ENCODE data around the gene LUZP1.

DNA sequence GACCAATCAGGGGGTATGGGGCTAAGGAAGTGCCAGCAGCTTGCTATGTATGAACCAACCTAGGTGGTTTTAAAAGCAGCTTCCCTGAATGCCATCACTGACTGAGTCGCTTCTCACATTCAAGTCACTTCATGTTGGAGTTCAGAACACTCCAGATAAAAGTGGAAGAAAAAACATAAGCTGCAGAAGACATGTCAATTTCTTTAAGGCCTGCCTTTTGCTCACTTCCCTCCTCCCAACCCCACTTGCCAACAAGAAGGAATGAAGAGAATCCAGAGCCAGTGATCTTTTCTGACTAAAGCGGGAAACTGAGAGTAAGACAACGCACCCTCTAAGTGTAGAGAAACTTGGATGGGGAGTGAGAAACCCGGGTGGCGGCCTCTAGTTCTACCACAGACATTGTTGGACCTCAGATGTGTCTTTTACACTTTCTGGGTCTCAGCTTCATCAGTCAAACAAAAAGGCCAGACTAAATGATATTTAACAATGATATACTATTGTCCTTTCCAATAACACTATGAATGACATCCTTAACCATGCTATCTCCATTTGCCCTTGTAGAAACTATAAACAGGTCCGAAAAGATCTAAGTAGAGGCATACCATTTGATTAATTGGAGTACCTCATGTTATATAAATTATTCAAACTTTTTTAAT, 54.1 kb downstream of the LUZP1 start:
- TF ChIP-seq SIN3A (IDR thresholded peaks at IDR 0.05; ENCODE audit: borderline replicate concordance, insufficient read depth, low read length) (no peak), POLR2AphosphoS5 (IDR thresholded peaks at IDR 0.05; ENCODE audit: low read depth, low read length) (no peak)
